Lung microvascular endothelial cell (primary cell): ENCODE results near the gene FANCI. TPM values are rescaled to one million over a fixed set of nuclear protein-coding genes. Genes with fewer than 3 reads are reported as not detected.

Source experiments
- DNase-seq, 2 donors: peaks; one replicate each; pipeline versions ENCODE4 v3.0.0 to v3.0.0-alpha.2; 2010; ENCODE audit warnings: low read depth in 2 of 2
- total RNA-seq: library from RNA; depleted of rRNA; stranded (reverse); fragments of >200 nt; gene quantifications from 2 replicates; pipeline ENCODE4 v1.2.1, GENCODE V29; 2014

The FANCI gene
- total RNA-seq, result 9.7 and 19.4 TPM in 2 replicates

GRCh38 chr15:89243691-89244573 lies at the start of gene FANCI:
Gene FANCI, plus strand, starts transcription at chr15:89243979. Its CDS starts 3,669 bp downstream, at chr15:89247648.
- DNase-seq, result peak; percentile 92 to 96

DNA sequence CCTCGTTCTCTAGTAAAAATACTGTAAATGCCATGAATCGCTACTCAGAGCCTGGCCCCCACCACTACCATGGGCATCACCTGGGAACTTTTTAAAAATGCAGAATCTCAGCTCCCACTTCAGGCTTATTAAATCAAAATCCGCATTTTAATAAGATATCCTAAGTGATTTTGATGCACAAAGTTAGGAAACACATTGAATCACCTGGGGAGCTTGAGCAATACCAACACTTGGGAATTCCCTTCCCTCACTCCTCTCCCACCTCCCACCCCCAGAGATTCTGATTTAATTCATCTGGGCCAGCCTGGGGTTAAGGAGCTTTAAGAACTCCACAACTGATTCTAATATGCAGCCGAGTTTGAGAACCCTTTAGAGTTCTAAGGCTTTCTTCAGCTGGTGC lies 49.2 kb upstream of the FANCI start:
- DNase-seq, result no peak

DNA sequence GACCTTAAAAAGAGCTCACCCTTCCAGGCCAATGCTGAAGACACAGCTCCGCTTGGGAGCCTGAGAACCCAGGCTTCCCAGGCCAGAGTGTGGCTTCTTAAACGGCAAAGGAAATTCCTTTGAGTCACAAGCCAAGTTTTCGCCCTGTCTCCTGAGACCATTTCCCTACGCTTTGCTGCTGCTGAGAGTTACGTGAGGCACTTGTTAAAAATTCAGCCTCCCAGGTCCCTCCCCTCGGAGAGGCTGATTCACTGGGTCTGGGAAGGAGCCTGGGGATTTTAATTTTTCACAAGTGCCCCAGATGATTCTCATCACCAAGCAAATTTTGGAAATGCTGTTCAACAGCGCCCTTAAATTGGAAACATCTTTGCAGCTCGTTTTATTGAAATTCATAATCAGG lies 47.9 kb upstream of the FANCI start:
- DNase-seq, result peak in 1 of 2 donors; percentile 24

DNA sequence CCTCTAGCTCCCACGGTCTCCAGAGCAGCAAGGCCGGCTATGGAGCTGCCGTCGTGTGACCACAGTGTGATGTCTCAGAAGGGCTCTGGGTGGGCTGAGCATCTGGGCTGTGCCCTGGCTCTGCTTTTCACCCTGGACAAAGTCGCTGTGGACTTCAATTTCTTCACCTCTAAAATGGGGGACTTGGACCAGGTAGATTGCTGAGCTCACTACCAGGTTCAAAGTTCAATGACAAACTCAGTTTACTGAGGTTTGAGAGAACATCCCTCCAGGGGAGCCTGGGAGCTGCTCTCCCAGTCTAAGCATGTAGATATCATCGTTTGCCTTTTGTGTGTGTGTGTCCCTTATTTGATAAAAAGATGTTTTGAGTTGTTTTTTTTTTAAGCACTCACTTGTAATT lies 47.5 kb upstream of the FANCI start:
- DNase-seq, result no peak

DNA sequence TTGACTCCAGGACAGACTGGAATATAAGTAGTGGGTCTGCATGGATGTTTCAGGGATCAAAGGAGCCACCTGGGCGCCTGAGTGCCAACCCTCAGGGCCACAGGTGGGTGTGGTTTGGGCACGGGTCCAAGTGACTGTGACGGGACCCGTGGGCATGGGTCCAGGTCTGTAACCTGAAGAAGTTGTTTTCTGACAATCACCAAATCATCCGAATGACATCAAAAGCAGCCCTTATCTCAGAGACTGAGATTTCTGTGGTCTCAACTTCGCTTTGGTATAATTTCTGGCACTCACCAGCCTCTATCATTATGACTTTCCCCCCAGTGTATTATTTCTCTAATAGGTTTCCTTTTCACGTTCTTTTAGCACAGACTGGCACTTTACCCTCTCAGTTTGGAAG lies 46.8 kb upstream of the FANCI start:
- no peak for DNase-seq

GRCh38 chr15:89197503-89197971 lies 46.2 kb upstream of the FANCI start:
- peak in 1 of 2 donors; percentile 77 for DNase-seq

DNA sequence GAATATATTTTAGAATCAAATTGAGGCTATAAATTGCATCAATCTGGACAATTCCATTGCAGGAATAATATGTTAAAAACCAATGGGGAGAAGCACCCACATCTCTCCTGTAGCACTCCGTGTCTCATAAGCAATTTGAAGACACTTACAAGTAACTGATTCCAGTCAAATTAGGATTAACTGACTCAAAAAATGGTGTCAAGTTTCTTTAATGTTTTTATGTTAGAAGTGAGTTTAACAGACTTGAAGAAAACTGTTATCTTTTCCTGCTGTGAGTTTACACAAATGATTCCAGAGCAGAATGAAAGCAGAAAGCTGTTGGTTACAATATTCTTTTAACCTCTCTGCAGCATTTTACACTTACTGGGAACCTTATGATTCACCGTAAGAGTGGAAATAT lies 45.6 kb upstream of the FANCI start:
- no peak for DNase-seq

GRCh38 chr15:89198934-89199333 lies 44.8 kb upstream of the FANCI start:
- DNase-seq, result no peak

DNA sequence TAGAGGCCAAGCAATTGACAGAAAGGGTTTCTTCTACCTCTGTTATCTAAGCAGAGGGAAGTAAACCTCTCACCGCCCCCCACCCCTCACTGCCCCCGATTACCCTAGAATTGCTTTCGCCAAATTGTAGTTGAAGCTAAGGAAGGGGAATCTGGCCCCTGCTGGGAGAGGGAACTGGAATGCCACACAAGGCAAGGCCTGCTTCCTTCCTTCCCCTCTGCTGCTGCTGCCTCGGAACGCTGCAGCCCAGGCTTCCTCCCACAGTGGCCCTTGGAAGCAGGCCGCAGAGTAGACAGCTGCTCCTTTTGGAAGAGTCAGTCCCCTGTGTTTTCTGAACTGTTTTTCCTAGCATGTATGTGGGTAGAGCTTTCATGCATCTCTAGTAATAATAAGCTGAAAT lies 44.0 kb upstream of the FANCI start:
- peak; percentile 17 to 28 for DNase-seq

DNA sequence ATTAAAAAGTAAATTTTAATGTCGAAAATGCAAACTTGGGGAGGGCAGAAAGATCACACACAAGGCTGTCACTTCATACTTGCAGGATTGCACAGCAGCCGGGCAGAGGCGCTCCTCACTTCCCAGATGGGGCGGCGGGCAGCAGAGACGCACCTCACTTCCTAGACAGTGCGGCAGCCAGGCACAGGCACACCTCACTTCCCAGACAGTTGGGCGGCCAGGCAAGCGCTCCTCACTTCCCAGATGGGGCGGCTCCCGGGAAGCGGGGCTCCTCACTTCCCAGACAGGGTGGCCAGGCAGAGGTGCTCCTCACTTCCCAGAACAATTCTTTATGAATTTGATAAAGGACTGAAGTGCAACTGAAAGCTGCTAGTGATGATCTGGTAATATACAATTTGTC lies 43.6 kb upstream of the FANCI start:
- no peak for DNase-seq

GRCh38 chr15:89201465-89202005 lies 42.2 kb upstream of the FANCI start:
- DNase-seq, result no peak

- no peak for DNase-seq
Measured at GRCh38 chr15:89203705-89204273, 40.0 kb upstream of the FANCI start.

GRCh38 chr15:89205991-89206585 lies 37.7 kb upstream of the FANCI start:
- no peak for DNase-seq

- DNase-seq, result peak; percentile 69 to 80
Measured at GRCh38 chr15:89206908-89207331, 36.9 kb upstream of the FANCI start.

GRCh38 chr15:89208256-89208655 lies 35.5 kb upstream of the FANCI start:
- no peak for DNase-seq

- no peak for DNase-seq
Measured at GRCh38 chr15:89209057-89209456, 34.7 kb upstream of the FANCI start.

GRCh38 chr15:89211678-89212170 lies 32.1 kb upstream of the FANCI start:
- DNase-seq, result no peak

GRCh38 chr15:89215627-89216026 lies 28.2 kb upstream of the FANCI start:
- DNase-seq, result no peak

DNA sequence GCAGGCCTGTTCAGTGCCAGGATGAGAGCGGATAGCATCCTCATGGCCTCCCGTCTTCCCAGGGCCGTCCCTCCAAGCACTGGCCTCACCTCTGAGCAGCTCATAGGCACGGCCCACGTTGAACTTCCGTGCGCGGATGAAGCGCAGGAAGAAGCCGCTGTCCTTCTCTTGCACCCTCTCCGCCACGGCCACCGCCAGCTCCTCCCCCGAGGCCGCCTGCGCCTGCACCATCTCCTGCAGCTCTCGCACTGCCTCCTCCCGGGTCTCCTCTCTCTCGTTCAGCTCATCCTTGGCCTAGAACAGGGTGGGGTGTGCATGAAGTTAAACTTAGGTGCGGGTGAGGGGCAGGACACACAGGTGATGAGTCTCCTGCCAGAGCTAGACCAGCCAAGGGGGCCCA lies 26.7 kb upstream of the FANCI start:
- DNase-seq, result no peak

GRCh38 chr15:89217686-89218376 lies 25.9 kb upstream of the FANCI start:
- DNase-seq, result no peak

DNA sequence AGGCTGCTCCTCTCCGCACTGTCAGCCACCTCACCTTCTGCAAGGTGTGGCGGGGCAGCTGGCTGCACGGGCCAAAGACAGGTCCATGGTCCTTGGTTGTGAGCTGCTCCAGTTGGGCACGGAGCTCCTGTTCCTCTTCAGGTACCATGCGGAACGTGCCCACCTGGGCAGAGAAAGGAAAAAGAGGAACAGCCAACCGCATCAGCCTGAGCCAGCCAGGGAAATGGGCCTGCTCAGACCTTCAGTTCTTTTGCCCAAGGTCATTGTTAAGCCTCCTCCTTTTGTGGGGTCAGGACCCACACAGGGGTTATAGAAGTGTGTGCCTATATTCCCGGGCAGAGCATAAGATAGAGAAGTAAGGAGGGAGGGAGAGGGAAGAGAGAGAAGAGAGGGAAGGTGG lies 25.2 kb upstream of the FANCI start:
- DNase-seq, result no peak
